Activated naive CD8-positive, alpha-beta T cell treated with anti-CD3 and anti-CD28 coated beads, Interleukin-2, amount 50 U/mL, for 16 hours (primary cell): ENCODE data around the gene PIK3C2G.

Experiments used
- DNase-seq: peaks from one replicate; pipeline ENCODE4 v3.0.0-alpha.2; 2020; ENCODE audit warnings: low read depth, low spot score

Gene PIK3C2G

DNA sequence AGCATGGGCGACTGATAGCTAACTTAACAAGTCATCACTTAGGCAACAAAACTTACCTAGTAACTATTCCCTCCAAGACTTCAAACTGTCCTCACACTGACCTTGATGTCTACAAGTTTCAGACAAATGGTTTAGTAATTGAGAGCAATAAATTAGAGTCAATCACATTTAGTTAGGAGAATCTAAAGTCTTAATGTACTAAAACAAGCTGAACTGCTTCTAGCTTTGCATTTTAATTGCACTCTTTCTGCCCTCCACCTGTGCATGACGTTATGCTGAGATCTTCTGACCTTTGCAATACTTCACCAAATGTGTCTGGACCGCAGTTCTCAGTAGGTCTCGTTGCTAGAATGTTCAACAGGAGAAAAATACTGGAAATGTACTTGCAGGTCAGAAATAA, 158.0 kb downstream of the PIK3C2G start:
- no peak for DNase-seq

GRCh38 chr12:18421867-18422266, 160.5 kb downstream of the PIK3C2G start:
- no peak for DNase-seq

DNA sequence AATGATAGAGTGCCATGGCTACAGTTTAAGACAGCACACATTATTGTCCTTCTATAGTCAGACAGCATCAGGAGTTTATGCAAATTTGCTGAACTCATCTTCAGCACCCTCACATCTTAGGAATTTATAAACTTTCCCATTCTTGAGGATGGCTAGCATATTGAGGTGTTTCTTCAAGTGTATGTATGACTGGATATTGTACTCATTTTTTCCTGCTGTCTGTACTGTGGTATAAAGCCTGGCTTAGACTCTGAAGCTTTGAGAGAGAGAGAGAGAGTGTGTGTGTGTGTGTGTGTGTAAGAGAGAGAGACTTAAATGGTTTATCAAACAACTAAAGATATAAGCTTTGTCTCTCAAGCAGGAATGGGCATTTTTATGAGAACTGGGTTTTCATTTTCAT, 161.6 kb downstream of the PIK3C2G start:
- no peak for DNase-seq

DNA sequence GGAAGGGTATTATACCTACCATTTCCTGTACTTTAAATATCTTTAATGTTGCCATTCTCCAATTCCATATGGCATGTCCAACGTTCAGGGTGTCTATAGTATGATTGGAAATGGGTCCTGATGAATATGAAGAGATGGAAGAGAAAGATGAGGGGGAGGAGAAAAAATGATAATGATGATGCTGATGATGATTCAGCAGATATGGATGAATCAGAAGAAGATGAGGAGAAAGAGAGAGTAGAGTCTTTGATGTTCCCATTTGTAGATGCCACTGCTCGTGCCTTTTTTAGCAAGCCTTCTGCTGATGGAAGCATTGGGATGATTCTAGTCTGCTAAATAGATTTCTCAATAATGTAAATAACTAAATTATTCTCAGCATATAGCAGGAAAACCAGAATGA, 163.5 kb downstream of the PIK3C2G start:
- DNase-seq, result no peak

DNA sequence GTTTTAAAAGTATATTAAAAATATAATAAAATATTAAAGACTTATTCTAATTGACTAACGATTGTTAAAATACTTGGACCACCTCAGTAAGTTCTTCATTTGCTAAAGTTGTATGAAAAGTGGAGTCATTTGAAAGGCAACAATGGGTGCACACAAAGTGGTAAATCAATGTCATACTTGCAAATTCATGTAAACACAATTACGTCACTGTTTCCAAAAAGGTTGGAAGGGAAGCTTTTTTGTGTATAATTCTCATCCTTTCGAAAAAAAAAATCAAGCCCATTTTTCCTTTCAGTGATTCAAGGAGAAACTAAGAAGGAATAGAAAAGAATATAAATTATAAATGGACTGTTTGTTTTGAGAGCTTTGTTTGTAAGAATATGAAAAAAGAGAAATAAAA, 166.2 kb downstream of the PIK3C2G start:
- no peak for DNase-seq

DNA sequence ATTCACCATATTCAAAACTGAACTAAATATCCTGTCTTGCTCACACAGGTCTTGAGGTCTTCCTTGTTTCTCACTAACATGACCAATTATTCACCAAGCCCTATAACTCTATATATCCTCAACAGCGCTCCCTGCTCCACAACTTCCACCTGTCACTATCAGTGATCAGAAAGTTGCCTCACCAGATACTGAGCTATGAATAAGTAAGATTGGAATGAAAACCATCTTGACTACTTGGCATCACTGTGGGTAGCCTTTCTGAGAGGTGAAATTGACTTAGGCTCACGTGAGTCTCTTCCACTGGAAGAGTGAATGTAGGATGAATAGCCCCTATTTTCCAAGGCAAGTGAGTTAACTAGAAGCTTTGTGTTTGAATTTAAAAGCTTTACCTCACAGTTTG, 167.1 kb downstream of the PIK3C2G start:
- DNase-seq, result no peak

- no peak for DNase-seq
These were observed 168.0 kb downstream of the PIK3C2G start for GRCh38 chr12:18429366-18429765.

GRCh38 chr12:18430425-18431048, 169.2 kb downstream of the PIK3C2G start:
- no peak for DNase-seq

- no peak for DNase-seq
These were observed 170.5 kb downstream of the PIK3C2G start for GRCh38 chr12:18431771-18432170.

DNA sequence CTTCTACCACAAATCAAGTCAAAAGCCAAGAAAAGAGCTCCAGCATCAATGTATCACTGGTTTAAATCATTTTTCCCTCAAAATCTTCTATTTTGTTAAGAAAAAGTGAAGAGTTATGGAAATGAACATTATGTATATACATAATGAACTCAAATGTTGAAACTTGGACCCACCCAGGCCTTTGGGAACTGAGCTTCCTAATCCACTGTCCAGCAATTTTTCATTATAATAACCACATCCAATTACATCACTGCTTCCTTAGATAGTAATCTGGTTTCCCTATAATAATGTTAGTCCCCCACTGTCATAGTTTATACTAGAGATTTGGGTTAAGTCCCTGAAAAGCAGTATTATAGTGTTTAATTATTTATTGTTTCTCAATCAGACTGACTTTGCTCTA, 170.9 kb downstream of the PIK3C2G start:
- no peak for DNase-seq

GRCh38 chr12:18436170-18436569, 174.9 kb downstream of the PIK3C2G start:
- no peak for DNase-seq

GRCh38 chr12:18439541-18439940, 178.2 kb downstream of the PIK3C2G start:
- no peak for DNase-seq

- DNase-seq, result no peak
These were observed 182.6 kb downstream of the PIK3C2G start for GRCh38 chr12:18443768-18444437.

DNA sequence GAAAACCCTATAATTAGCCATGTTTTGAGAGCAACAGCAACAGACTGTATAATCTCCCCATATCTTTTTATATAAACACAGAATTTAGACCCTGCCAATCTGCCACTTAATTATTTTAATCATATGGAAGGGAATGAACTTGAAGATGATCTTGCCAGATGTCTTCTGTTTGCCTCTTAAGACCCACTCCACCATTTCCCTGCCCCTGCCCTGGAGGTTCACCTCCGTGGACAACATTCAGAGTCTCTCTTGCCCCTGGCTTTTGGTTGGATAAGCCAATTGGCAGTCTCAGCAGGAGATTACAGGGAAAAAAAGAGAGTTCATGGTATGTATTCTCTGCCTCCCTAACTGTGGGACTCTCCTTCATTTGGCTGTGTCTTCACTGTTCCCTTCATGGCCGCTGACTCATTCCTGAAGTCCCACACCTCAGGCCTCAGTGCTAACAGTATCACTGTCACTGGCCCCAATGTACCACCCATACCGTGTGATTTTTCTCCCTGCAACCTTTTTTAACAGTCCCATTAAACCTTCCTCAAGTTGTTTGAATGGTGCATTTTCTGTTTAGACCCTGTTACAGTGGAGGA, 184.8 kb downstream of the PIK3C2G start:
- DNase-seq, result no peak

GRCh38 chr12:18454330-18454729, 193.0 kb downstream of the PIK3C2G start:
- no peak for DNase-seq

DNA sequence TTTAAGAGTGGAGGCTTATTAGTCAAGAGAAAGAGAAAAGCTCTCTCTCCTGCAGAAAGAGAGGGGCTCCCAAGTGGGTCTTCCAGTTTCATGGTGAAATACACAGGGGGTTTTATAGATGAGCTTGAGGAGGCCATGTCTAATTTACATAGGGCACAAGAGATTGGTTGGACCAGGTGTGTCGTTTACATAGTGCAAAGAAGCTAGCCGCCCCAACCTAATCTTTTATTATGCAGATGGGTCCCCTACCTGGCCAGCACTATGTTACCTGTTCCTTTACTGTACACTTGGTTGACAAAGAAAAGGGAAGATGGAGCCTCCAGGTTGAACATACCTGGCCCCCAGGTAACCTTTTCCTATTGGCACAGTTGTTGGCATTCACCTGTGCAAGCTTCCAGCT, 195.0 kb downstream of the PIK3C2G start:
- DNase-seq, result no peak

- no peak for DNase-seq
These were observed 196.0 kb downstream of the PIK3C2G start for GRCh38 chr12:18457362-18457761.

GRCh38 chr12:18461758-18462157, 200.4 kb downstream of the PIK3C2G start:
- DNase-seq, result no peak

DNA sequence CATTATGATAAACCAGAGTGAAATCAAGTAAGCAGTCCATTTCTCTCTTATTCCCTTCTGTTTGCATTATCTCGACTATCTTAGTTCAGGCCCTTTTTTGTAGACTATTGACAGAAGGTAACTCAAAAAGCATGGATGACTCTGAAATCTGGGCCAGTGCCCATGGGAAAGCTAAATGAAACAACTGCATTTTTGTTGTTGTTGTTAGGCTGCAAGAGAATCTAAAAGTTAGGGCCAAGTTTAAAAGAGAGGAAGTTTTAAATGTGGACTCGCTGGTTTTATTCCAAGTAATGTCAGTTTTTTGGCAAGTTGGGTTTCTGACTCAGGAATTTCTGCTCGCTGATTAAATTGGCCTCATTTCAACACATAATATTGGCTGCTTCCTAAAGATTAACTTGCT, 201.1 kb downstream of the PIK3C2G start:
- DNase-seq, result no peak

DNA sequence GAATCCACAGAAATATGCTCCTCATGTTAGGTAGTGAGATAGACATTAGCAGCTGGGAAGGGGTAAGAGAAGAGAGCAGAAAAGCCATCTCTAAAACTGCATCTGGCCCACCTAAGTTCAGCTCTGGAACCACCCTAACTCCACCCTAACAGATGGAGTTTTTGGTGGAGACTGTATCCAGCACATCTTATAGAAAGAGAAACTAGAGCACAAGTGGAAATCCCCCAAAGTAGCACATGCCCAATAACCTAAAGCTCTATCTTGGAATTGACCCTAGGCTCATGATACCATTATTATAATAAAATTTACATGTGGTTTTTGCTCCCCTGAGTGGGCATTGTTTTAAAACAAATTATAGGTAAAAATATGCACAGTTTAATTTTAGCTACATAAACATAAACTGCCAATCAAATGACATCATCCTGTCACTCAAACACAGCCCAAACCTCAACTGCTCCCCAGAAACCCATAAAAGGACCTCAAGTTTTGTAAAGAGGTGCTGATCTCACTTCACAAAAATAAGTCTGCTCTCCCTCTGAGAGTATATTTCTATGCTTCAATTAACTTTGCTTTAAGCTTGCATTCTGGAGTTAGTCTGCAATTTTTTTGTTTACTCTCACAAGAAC, 206.4 kb downstream of the PIK3C2G start:
- DNase-seq, result no peak

DNA sequence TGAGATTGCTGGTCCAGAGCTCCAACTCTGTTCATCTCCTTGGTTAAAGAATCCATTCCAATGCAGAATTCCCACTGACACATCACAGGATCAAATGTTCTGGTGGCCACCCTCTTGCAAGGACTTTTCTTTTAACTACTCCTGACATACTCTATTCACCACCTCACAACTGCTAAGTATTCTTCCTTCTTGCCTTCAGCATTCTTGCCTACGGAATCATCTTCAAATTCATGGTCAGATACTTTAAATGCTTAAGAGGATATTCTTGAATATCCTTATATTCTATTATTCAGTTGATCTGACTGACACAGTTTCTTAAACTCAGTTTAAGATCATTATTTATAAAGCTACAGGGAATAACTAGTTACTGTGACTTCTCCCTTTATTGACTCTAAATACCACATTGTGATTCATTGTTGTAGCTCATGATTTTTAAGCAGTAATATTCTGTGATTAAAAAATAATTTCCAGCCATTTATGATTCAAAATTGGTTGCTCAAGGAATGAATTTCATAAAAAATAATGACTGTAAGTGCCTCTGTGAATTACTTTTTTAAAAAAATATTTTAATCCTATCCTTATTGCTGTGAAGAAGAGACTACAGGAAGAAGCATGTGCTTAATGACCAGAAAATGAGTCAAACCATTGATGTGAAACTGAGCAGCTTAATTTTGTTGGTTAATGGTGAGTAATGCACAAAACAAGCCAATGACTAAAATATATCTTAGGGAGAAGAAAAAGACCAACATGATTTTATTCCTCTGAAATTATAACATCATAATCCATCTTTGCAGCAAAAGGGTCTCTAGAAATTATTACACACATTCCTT, 207.1 kb downstream of the PIK3C2G start:
- no peak for DNase-seq

DNA sequence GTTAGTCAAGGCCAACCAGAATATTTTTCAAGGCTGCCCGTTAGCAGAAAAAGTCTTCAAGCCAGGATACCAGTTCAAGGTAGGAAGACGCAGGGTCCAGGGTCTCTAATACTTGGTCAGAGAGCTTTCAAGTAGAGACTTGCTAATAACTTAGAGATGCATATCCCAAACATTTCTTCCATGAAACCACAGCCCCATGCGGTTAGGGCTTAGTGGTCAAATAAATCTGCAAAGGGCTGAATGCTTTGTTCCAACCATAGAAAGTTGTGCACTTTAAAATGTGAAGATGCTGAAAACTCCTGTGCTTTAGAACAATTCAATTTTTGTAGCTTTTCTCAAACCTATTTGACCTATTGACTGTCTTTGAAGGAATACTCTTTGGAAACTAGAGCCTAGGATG, 208.9 kb downstream of the PIK3C2G start:
- no peak for DNase-seq
